Activated naive CD4-positive, alpha-beta T cell treated with anti-CD3 and anti-CD28 coated beads, Interleukin-2, amount 50 U/mL, for 24 hours (primary cell): ENCODE data around the gene HIRIP3.
"Not testable (repeated sequence)": the region's sequence is repeated elsewhere in the genome, so short reads cannot be mapped to it uniquely, and the experiment has no call there.

Experiments used
- H3K27ac Mint-ChIP-seq: one replicate; pipeline ENCODE4 v1.8.0; 2021; ENCODE audit warnings: mild to moderate bottlenecking, mixed read lengths
- H3K27me3 Mint-ChIP-seq: one replicate; pipeline ENCODE4 v1.8.0; 2021; ENCODE audit warnings: mixed read lengths
- H3K36me3 Mint-ChIP-seq: one replicate; pipeline ENCODE4 v1.8.0; 2021; ENCODE audit warnings: mixed read lengths
- H3K4me1 Mint-ChIP-seq: one replicate; pipeline ENCODE4 v1.8.0; 2021; ENCODE audit warnings: mixed read lengths
- H3K4me3 Mint-ChIP-seq: one replicate; pipeline ENCODE4 v1.8.0; 2021; ENCODE audit warnings: mild to moderate bottlenecking, mixed read lengths
- H3K9me3 Mint-ChIP-seq: one replicate; pipeline ENCODE4 v1.8.0; 2021; ENCODE audit warnings: mixed read lengths

Gene HIRIP3

DNA sequence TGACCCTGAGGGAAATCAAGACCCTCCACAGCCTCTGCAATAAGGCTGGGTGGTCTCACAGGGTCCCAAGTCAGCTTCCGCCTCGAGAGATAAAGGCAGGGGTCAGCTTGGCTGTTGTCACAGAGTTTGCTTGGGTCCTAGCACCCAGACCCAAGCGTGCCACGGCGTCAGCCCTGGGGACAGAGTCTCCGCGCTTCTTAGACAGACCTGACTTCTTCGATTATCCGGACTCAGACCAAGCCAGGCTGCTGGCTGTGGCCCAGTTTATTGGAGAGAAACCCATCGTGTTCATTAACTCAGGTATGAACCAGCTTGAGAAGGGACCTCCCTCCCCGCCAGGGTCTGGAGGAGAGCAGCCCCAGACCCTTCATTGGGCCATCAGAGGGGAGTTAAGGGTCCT, 28.2 kb upstream of the HIRIP3 start:
- Mint-ChIP-seq H3K9me3 (no peaks in the 10 kb centered on the region), H3K4me3 (no peak overlapping the region), H3K4me1 (peaks cover 6% of the 10 kb centered on the region), H3K27ac (no peak overlapping the region), H3K36me3 (no peaks in the 10 kb centered on the region), H3K27me3 (peaks cover 11% of the 10 kb centered on the region)

DNA sequence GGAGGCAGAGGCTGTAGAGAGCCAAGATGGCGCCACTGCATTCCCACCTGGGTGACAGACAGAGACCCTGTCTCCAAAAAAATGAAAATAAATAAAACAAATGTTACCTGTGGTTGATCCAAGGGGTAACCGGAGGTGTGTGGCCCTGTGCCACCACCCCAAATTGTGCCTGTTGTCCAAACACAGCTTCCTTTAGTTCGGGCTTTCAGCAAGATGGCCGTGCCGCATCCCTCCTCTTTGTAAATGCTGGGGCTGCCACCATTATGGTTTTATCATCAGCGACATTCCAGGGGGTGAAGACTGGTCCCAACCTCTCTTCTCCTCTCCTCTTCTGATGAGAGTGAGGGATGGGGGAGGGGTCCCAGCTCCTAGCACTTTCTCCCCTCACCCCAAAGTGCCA, 27.5 kb upstream of the HIRIP3 start, which contains the start of gene C16orf92:
Gene C16orf92 (plus strand): TSS at position 312 of the 400 bp plus-strand sequence. CDS start 143 bp downstream, outside the sequence.
- Mint-ChIP-seq H3K9me3 (no peaks in the 10 kb centered on the region), H3K4me1 (peaks cover 6% of the 10 kb centered on the region), H3K36me3 (no peaks in the 10 kb centered on the region), H3K27ac (no peak within 1 kb of the TSS), H3K27me3 (peaks cover 9% of the 10 kb centered on the region), H3K4me3 (no peak within 1 kb of the TSS)

DNA sequence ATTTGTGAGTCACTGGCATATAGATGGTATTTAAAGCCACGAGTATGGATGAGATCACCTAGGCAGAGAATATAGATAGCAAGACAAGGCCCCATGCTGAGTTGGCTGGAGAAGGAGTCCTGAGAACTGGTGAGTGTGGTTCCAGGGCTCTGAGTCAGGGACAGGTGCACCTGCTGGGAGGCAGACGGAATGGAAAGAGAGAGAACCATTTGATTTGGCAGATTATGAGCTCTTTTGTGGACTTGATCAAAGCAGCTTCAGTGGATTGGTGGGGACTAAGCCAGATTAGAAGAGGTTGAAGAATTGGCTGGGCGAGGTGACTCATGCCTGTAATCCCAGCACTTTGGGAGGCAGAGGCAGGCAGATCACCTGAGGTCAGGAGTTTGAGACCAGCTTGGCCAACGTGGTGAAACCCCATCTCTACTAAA, 23.3 kb upstream of the HIRIP3 start:
- H3K4me1 Mint-ChIP-seq: peaks cover 6% of the 10 kb centered on the region
- H3K9me3 Mint-ChIP-seq: no peaks in the 10 kb centered on the region
- no peak overlapping the region for H3K4me3 Mint-ChIP-seq
- H3K27ac Mint-ChIP-seq: no peak overlapping the region
- no peaks in the 10 kb centered on the region for H3K36me3 Mint-ChIP-seq
- no peaks in the 10 kb centered on the region for H3K27me3 Mint-ChIP-seq

DNA sequence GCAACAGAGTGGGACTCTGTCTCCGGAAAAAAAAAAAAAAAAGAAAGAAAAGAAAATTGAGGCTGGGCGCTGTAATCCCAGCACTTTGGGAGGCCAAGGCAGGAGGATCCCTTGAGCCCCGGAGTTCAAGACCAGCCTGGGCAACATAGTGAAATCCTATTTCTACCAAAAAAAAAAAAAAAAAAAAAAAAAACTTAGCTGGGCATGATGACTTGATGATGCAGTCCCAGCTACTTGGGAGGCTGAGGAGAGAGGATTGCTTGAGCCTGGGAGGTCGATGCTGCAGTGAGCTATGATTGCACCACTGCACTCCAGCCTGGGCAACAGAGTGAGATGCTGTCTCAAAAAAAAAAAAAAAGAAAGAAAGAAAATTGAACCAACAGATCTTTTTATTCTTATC, 22.5 kb upstream of the HIRIP3 start:
- not testable (repeated sequence) for H3K27me3 Mint-ChIP-seq, H3K9me3 Mint-ChIP-seq, H3K27ac Mint-ChIP-seq, H3K36me3 Mint-ChIP-seq, H3K4me3 Mint-ChIP-seq, H3K4me1 Mint-ChIP-seq

DNA sequence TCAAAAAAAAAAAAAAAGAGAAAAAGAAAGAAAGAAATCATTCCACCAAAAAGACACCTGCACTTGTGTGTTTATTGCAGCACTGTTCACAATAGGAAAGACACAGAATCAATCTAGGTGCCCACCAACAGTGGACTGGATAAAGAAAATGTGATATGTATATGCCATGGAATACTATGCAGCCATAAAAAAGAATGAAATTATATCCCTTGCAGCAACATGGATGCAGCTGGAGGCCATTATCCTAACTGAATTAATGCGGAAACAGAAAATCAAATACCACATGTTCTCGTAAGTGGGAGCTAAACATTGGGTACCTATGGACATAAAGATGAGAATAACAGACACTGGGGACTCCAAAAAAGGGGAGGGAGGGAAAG, 21.9 kb upstream of the HIRIP3 start:
- peaks cover 6% of the 10 kb centered on the region for H3K4me1 Mint-ChIP-seq
- H3K36me3 Mint-ChIP-seq: no peaks in the 10 kb centered on the region
- no peak overlapping the region for H3K4me3 Mint-ChIP-seq
- no peaks in the 10 kb centered on the region for H3K9me3 Mint-ChIP-seq
- no peaks in the 10 kb centered on the region for H3K27me3 Mint-ChIP-seq
- H3K27ac Mint-ChIP-seq: no peak overlapping the region

DNA sequence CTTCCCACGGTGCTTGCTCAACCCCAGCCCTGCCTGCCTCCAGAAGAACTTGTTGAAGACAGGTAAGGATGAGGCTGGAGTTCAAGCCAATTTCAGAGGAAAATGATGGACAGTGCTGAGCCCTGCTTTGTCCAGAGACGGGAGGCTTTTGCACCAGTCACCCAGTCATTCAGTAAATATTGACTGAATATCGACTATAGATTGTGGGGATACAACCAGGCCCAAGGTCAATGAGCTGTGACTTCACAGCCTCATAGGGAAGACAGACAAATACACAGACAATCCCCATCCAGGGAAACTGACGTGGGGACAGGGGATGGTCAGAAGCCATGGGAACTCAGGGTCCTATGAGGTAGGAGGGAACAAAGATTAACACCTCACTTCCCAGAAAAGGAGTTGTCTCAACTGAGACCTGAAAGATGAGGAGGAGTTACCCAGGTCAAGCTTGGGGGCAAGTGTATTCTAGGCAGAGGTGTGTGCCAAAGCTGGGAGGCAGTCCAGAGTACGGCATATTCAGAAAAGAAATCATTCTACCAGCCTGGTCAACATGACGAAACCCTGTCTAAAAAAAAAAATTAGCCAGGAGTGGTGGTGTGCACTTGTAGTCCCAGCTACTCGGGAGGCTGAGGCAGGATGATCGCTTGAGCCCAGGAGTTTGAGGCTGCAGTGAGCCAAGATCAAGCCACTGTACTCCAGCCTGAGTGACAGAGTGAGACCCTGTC, 21.3 kb upstream of the HIRIP3 start:
- no peak overlapping the region for H3K4me3 Mint-ChIP-seq
- no peaks in the 10 kb centered on the region for H3K36me3 Mint-ChIP-seq
- peak overlapping the region; percentile 46 for H3K27ac Mint-ChIP-seq
- H3K4me1 Mint-ChIP-seq: peaks cover 10% of the 10 kb centered on the region
- no peaks in the 10 kb centered on the region for H3K9me3 Mint-ChIP-seq
- H3K27me3 Mint-ChIP-seq: peaks cover 2% of the 10 kb centered on the region

DNA sequence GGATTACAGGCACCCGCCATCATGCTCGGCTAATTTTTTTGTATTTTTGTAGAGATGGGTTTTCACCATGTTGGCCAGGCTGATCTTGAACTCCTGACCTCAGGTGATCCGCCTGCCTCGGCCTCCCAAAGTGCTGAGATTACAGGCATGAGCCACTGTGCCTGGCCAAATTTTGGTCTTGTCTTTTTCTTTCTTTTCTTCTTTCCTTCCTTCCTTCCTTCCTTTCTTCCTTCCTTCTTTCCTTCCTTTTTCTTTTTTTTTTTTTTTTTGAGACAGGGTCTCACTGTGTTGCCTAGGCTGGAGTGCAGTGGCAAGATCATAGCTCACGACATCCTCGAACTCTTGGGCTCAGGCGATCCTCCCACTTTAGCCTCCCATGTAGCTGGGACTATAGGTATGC, 20.0 kb upstream of the HIRIP3 start:
- H3K27ac Mint-ChIP-seq: peak overlapping the region; percentile 74
- H3K4me1 Mint-ChIP-seq, H3K36me3 Mint-ChIP-seq, H3K4me3 Mint-ChIP-seq, H3K27me3 Mint-ChIP-seq, H3K9me3 Mint-ChIP-seq: not testable (repeated sequence)

DNA sequence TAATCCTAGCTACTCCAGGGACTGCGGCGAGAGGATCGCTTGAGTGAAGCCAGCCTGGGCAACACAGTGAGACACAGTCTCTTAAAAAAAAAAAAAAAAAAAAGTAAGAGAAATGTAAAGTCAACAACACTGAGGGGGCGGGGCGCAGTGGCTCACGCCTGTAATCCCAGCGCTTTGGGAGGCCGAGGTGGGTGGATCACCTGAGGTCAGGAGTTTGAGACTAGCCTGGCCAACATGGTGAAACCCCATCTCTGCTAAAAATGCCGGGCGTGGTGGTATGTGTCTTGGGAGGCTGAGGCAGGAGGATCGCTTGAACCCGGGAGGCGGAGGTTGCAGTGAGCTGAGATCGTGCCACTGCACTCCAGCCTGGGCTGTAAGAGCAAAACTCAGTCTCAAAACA, 17.2 kb upstream of the HIRIP3 start:
- H3K27me3 Mint-ChIP-seq, H3K9me3 Mint-ChIP-seq, H3K4me3 Mint-ChIP-seq, H3K4me1 Mint-ChIP-seq, H3K27ac Mint-ChIP-seq, H3K36me3 Mint-ChIP-seq: not testable (repeated sequence)

DNA sequence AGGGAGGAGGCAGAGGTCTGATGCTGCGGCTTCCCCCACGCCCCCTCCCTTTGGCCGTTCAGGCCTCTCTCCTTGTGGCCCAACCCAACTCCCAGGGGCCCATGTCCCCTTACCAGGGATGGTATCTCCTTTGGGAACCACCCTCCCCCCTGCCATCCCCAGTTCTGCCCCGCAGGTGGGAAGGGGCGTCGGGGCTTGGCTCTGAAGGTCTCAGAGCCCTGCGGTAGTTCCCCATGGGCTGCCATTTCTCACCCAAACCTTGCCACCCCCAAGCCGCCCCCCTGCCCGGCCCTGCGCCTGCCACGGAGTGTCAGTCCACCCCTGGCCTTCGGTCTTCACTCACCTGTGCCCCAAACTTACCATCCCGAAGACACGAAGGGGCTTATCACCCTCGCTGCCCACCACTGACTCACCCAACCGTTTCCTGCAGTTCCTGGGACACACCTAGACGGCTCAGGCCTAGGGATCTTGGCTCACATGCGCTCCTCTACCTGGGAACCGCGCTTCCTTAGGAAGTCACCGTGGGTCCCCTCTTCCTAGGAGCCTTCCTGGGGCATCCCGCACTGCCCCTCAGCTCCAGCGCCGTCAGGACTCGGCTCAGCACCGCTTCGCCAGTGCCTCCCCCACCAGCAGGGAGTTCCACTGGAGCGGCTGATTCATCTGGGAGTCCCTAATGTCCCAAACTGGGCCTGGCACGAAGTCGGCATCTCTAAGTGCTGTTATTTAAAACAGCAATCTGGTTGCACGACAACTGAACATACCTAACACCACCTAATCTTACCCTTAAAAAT, 16.5 kb upstream of the HIRIP3 start:
- Mint-ChIP-seq H3K36me3 (no peaks in the 10 kb centered on the region), H3K27ac (peak overlapping the region; percentile 84), H3K27me3 (peaks cover 5% of the 10 kb centered on the region), H3K4me1 (peaks cover 5% of the 10 kb centered on the region), H3K4me3 (peak overlapping the region; percentile 85), H3K9me3 (no peaks in the 10 kb centered on the region)

DNA sequence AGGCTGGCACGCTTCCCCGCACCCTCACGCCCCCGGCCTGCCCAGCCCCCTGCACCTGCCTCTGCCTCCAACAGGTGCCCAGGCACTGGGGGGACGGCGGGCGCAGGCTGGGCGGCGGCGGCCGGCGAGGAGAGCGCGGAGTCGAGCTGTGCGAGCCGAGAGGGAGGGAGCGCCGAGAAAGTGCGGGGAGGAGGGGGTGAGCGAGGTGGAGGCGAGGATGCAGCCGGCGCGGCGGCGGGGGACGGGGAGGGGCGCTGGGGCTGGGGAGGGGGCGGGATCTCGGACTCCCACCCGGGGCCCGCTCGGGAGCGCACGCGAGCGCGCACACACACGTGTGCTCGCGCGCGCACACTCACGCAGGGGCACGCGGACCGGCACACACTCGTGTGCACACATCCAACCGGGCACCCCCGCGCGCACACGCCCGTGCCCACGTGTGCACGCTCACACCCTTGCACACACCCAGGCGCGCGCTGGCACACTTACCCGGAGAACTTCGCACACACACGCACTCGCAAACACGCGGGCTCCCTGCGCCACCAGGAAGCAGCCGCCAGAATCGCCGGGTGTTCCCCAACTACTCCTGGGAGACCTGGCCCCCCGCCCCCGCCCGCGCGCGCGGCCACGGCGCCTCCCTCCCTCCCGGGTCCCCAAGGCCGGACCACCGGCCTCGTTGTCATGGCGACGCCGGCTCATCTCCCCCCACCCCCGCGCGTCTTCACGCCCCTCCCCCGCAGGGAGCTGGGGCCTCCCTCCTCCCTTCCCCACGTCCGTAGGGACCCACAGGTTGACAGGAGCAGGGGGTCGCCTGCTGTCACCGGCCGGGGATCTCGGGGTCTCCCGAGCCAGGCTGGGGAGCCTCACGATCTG, 15.7 kb upstream of the HIRIP3 start, which contains the start of gene DOC2A:
Gene DOC2A (minus strand): TSS at position 184 of the 870 bp plus-strand sequence. CDS start 805 bp downstream, outside the sequence.
- Mint-ChIP-seq H3K36me3 (no peaks in the 10 kb centered on the region), H3K4me3 (peak within 1 kb of the TSS; percentile 85), H3K27ac (no peak within 1 kb of the TSS), H3K9me3 (no peaks in the 10 kb centered on the region), H3K27me3 (peaks cover 5% of the 10 kb centered on the region), H3K4me1 (peaks cover 5% of the 10 kb centered on the region)

DNA sequence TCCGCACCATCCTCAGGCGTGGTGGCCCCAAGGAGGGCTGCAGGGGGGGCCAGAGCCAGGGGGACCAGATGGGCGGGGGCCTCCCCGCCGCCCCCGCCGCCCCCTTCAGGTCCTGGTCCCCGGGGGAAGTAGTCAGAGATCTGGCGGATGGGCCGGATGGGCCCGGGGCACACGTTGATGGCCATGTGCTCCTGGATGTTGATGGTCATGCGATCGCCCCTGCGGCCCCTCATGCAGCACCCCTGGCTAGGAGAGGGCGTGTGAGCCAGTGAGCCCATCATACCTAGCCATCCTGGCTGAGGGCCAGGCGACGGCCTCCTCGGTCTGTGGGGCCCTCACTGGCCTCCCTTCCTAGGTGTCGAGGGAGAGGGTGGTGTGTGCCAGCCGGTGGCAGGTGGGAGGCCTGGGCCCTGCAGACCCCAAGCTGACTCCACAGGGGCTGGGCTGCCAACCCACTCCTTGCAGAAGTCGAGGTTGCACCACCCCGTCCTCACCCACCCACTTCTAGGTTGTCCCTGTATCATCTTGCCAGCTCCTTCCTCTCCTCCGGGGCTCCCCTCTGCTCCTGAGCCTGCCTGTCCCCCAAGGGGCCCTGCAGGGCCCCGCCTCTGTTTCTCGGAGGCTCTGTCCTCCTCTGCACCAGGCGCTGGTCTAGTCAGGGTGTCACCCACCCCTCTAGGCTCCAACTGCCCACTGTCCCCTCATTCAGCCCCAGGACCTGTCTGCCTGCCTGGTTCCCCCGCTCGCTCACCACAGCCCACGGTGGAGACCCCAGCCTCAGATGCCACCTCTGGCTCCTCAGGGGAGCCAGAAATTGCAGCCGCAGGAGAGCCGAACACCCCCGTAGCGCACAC, 14.8 kb upstream of the HIRIP3 start:
- peaks cover 5% of the 10 kb centered on the region for H3K4me1 Mint-ChIP-seq
- no peak overlapping the region for H3K27ac Mint-ChIP-seq
- H3K27me3 Mint-ChIP-seq: peaks cover 5% of the 10 kb centered on the region
- no peaks in the 10 kb centered on the region for H3K36me3 Mint-ChIP-seq
- H3K9me3 Mint-ChIP-seq: no peaks in the 10 kb centered on the region
- peak overlapping the region; percentile 78 for H3K4me3 Mint-ChIP-seq

DNA sequence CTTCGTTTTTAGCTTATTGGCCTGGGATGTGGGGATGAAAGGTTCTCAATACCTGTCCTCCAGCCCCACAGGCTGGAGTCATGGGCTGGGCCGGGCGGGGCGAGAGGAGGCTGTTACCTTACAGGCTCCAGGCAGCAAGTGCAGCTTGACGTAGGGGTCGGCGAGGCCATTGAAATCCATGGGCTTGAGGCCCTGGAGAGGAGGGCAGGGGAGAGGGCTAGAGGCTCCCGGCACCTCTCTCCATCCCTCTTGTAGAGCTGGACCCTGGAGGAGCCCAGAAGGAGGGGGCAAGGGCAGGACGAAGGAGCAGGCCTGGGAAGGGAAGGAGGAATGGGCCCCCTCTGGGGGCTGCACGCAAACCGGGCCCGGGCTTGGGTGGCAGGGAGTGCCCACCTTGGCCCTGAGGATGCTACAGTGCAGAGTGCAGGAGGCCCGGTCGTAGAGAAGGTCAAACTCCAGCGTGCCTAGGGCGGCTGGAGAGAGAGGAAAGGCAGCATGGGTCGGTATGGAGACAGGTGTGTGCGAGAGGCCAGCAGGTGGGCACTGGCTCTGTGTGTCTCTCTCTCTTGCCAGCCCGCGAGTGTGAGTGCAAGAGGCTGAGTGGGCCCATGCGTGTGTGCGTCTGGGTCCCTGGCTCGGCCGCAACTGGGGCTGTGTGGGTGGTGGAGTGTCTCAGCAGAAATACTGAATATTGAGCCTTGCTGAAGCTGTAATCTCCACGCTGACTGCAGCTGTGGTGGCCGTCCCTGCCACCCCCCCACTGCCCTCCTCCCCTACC, 13.9 kb upstream of the HIRIP3 start:
- no peaks in the 10 kb centered on the region for H3K9me3 Mint-ChIP-seq
- H3K27me3 Mint-ChIP-seq: peaks cover 5% of the 10 kb centered on the region
- H3K27ac Mint-ChIP-seq: peak overlapping the region; percentile 30
- H3K4me1 Mint-ChIP-seq: peaks cover 5% of the 10 kb centered on the region
- no peak overlapping the region for H3K4me3 Mint-ChIP-seq
- no peaks in the 10 kb centered on the region for H3K36me3 Mint-ChIP-seq

DNA sequence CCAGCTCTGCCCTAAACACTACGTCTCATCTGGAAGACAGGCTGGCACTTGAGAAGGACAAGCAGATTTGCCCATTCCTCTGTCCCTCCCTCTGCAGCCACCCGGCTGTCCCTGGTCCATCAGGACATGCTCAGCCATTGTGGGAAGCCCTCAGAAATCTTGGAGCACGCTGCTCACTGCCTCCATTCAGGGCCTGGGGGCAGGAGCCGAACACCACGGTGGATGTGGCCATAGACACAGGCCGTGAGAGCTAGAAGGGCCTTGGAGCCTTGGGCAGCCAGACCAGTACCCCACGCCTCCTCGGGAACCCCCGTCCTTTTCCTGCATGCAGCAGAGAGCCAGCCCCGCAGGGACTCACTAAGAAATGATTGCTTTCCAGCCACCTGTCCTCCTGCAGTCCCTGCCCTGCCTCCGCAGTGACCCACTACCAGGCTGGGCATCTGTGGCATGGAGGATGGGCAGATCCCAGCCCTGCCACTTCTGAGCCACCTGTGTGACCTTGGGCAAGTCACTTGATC, 12.0 kb upstream of the HIRIP3 start:
- Mint-ChIP-seq H3K36me3 (no peaks in the 10 kb centered on the region), H3K27me3 (peaks cover 5% of the 10 kb centered on the region), H3K27ac (no peak overlapping the region), H3K4me1 (peaks cover 5% of the 10 kb centered on the region), H3K4me3 (no peak overlapping the region), H3K9me3 (no peaks in the 10 kb centered on the region)
